Measurements from ENCODE around the gene PLA2G6. TPM values are rescaled to one million over a fixed set of nuclear protein-coding genes. Genes with fewer than 3 reads are reported as not detected.
A peak's percentile ranks its signal among the peaks of the same experiment; 100 is the strongest.

The PLA2G6 gene
- total RNA-seq = 21.2 TPM
- polyA plus RNA-seq = 21.1 TPM

- Histone ChIP-seq H3K27ac (ENCODE audit: low read depth) (peak within 1 kb of the TSS; percentile 90), H3K4me1 (ENCODE audit: insufficient read depth) (no peaks in the 10 kb centered on the region), H3K4me3 (ENCODE audit: low read depth, low read length) (peak within 1 kb of the TSS; percentile 46), H3K36me3 (ENCODE audit: insufficient read depth) (no peaks in the 10 kb centered on the region)
- DNase-seq (ENCODE audit: extremely low spot score) = peak; percentile 95
- WGBS = under 1% methylated on average over 48 of the region's 48 CpGs
Observed at GRCh38 chr22:38181453-38182200, at the start of gene PLA2G6. TSS of gene PLA2G6 (minus strand) at chr22:38181830. CDS start at chr22:38169426, 12,404 bp downstream.

GRCh38 chr22:38230916-38231315, 49.3 kb upstream of the PLA2G6 start:
- DNase-seq (ENCODE audit: extremely low spot score) = no peak
- no peaks in the 10 kb centered on the region for H3K4me1 ChIP-seq (ENCODE audit: insufficient read depth)
- H3K27ac ChIP-seq (ENCODE audit: low read depth) = no peak overlapping the region
- WGBS = 80% methylated on average over 9 of the region's 9 CpGs
- no peak overlapping the region for H3K4me3 ChIP-seq (ENCODE audit: low read depth, low read length)
- no peaks in the 10 kb centered on the region for H3K36me3 ChIP-seq (ENCODE audit: insufficient read depth)

GRCh38 chr22:38230108-38230825, 48.6 kb upstream of the PLA2G6 start:
- Histone ChIP-seq H3K36me3 (ENCODE audit: insufficient read depth) (no peaks in the 10 kb centered on the region), H3K4me3 (ENCODE audit: low read depth, low read length) (no peak overlapping the region), H3K27ac (ENCODE audit: low read depth) (peak overlapping the region; percentile 31), H3K4me1 (ENCODE audit: insufficient read depth) (no peaks in the 10 kb centered on the region)
- 67% methylated on average over 15 of the region's 15 CpGs for WGBS
- DNase-seq (ENCODE audit: extremely low spot score) = no peak

- WGBS = 58% methylated on average over 14 of the region's 14 CpGs
- Histone ChIP-seq H3K4me3 (ENCODE audit: low read depth, low read length) (no peak overlapping the region), H3K4me1 (ENCODE audit: insufficient read depth) (no peaks in the 10 kb centered on the region), H3K27ac (ENCODE audit: low read depth) (peak overlapping the region; percentile 79), H3K36me3 (ENCODE audit: insufficient read depth) (peaks cover 3% of the 10 kb centered on the region)
- DNase-seq (ENCODE audit: extremely low spot score) = no peak
Observed at GRCh38 chr22:38228873-38229740, 47.5 kb upstream of the PLA2G6 start.

- no peaks in the 10 kb centered on the region for H3K4me1 ChIP-seq (ENCODE audit: insufficient read depth)
- WGBS = 73% methylated on average over 3 of the region's 3 CpGs
- peaks cover 3% of the 10 kb centered on the region for H3K36me3 ChIP-seq (ENCODE audit: insufficient read depth)
- H3K4me3 ChIP-seq (ENCODE audit: low read depth, low read length) = no peak overlapping the region
- H3K27ac ChIP-seq (ENCODE audit: low read depth) = peak overlapping the region; percentile 82
- no peak for DNase-seq (ENCODE audit: extremely low spot score)
Observed at GRCh38 chr22:38228326-38228872, 46.8 kb upstream of the PLA2G6 start.

GRCh38 chr22:38226853-38227649, 45.4 kb upstream of the PLA2G6 start:
- Histone ChIP-seq H3K27ac (ENCODE audit: low read depth) (no peak overlapping the region), H3K4me1 (ENCODE audit: insufficient read depth) (no peaks in the 10 kb centered on the region), H3K4me3 (ENCODE audit: low read depth, low read length) (no peak overlapping the region), H3K36me3 (ENCODE audit: insufficient read depth) (peaks cover 3% of the 10 kb centered on the region)
- WGBS = 91% methylated on average over 25 of the region's 25 CpGs
- DNase-seq (ENCODE audit: extremely low spot score) = no peak

GRCh38 chr22:38223289-38223960, 41.8 kb upstream of the PLA2G6 start:
- peaks cover 2% of the 10 kb centered on the region for H3K4me1 ChIP-seq (ENCODE audit: insufficient read depth)
- H3K4me3 ChIP-seq (ENCODE audit: low read depth, low read length) = no peak overlapping the region
- no peak overlapping the region for H3K27ac ChIP-seq (ENCODE audit: low read depth)
- peaks cover 3% of the 10 kb centered on the region for H3K36me3 ChIP-seq (ENCODE audit: insufficient read depth)
- DNase-seq (ENCODE audit: extremely low spot score) = no peak
- WGBS = 86% methylated on average over 12 of the region's 12 CpGs

- H3K27ac ChIP-seq (ENCODE audit: low read depth) = no peak overlapping the region
- WGBS = 73% methylated on average over 8 of the region's 8 CpGs
- DNase-seq (ENCODE audit: extremely low spot score) = no peak
Observed at GRCh38 chr22:38222797-38223119, 41.1 kb upstream of the PLA2G6 start.

GRCh38 chr22:38221908-38222796, 40.5 kb upstream of the PLA2G6 start:
- Histone ChIP-seq H3K36me3 (ENCODE audit: insufficient read depth) (peaks cover 3% of the 10 kb centered on the region), H3K4me3 (ENCODE audit: low read depth, low read length) (no peak overlapping the region), H3K27ac (ENCODE audit: low read depth) (no peak overlapping the region), H3K4me1 (ENCODE audit: insufficient read depth) (peaks cover 2% of the 10 kb centered on the region)
- 85% methylated on average over 25 of the region's 25 CpGs for WGBS
- DNase-seq (ENCODE audit: extremely low spot score) = no peak

More at GRCh38 chr22:38222797-38223119, 41.1 kb upstream of the PLA2G6 start:
- Histone ChIP-seq H3K4me1 (ENCODE audit: insufficient read depth) (peaks cover 2% of the 10 kb centered on the region), H3K36me3 (ENCODE audit: insufficient read depth) (peaks cover 3% of the 10 kb centered on the region), H3K4me3 (ENCODE audit: low read depth, low read length) (no peak overlapping the region)

- H3K4me3 ChIP-seq (ENCODE audit: low read depth, low read length) = no peak overlapping the region
- no peak overlapping the region for H3K27ac ChIP-seq (ENCODE audit: low read depth)
- peaks cover 2% of the 10 kb centered on the region for H3K4me1 ChIP-seq (ENCODE audit: insufficient read depth)
- no peak for DNase-seq (ENCODE audit: extremely low spot score)
- peaks cover 3% of the 10 kb centered on the region for H3K36me3 ChIP-seq (ENCODE audit: insufficient read depth)
- 89% methylated on average over 22 of the region's 22 CpGs for WGBS
Observed at GRCh38 chr22:38221407-38221806, 39.8 kb upstream of the PLA2G6 start.

- Histone ChIP-seq H3K4me3 (ENCODE audit: low read depth, low read length) (no peak overlapping the region), H3K4me1 (ENCODE audit: insufficient read depth) (peaks cover 2% of the 10 kb centered on the region), H3K36me3 (ENCODE audit: insufficient read depth) (peaks cover 3% of the 10 kb centered on the region), H3K27ac (ENCODE audit: low read depth) (no peak overlapping the region)
- WGBS = 86% methylated on average over 22 of the region's 22 CpGs
- DNase-seq (ENCODE audit: extremely low spot score) = no peak
Observed at GRCh38 chr22:38220653-38221386, 39.2 kb upstream of the PLA2G6 start.

Measured in urinary bladder (tissue), 4 donors.